HG03565 (cell line): Measurements from ENCODE around the gene DENND6B.
"Not testable (repeated sequence)": the region's sequence is repeated elsewhere in the genome, so short reads cannot be mapped to it uniquely, and the experiment has no call there.

Experiments
- ATAC-seq: cut with Tn5 transposase; IDR thresholded peaks from one replicate; pipeline ENCODE4 v1.9.1; 2021; ENCODE audit warnings: mild to moderate bottlenecking, moderate library complexity; ENCODE audit not compliant: unreplicated experiment

The DENND6B gene

DNA sequence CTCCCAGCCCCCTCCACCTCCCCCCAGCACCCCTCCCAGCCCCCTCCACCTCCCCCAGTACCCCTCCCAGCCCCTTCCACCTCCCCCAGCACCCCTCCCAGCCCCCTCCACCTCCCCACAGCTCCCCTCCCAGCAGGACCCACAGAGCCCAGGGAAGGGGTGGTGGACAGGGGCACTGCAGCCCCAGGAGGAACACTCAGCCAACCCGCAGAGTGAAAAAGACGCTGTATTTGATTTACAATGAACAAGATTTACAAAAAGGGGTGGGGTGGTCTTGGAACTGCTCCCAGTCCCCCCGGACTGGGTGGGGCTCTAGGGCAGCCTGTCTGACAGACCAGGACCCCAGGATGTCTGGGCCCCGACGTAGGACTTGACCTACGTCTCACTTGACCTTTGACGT lies 52.0 kb downstream of the DENND6B start:
- ATAC-seq: no peak

DNA sequence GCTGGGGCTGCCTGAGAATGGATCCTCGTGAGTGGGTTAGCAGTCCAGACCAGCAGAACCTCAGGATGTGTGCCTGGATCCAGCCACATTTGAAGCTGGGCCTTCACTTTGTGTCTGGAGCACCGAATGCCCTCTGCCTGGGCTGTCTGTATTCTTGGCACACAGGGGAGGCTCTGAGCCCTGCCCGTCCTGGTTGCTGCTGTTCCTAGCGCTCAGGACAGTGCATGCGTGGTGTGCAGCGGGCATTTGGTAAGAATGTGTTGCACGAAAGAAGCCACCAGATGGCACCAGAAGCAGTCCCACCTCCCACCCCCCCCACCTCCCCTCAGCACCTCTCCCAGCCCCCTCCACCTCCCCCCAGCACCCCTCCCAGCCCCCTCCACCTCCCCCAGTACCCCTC lies 52.5 kb downstream of the DENND6B start:
- ATAC-seq: no peak

DNA sequence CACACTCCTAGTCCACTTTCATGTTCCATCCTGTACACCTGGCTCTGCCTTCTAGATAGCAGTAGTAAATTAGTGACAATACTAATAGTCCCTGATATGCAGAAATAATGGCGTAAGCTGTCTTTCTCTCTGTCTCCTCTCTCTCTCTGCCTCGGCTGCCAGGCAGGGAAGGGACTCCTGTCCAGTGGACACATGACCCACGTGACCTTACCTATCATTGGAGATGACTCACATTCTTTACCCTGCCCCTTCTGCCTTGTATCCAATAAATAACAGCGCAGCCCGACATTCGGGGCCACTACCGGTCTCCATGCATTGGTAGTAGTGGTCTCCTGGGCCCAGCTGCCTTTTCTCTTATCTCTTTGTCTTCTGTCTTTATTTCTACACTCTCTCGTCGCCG lies 53.0 kb downstream of the DENND6B start:
- ATAC-seq: not testable (repeated sequence)

DNA sequence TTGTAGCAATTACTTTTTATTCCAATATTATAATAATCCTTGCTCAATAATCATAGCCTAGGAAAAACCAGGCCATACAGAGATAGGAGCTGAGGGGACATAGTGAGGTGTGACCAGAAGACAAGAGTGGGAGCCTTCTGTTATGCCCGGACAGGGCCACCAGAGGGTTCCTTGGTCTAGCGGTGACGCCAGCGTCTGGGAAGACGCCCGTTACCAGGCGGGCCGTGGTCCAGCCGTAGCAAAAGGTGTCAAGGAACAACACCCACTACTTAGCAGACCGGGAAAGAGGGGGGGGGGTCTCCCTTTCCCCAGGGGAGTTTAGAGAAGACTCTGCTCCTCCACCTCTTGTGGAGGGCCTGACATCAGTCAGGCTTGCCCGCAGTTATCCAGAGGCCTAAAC lies 53.5 kb downstream of the DENND6B start:
- not testable (repeated sequence) for ATAC-seq

DNA sequence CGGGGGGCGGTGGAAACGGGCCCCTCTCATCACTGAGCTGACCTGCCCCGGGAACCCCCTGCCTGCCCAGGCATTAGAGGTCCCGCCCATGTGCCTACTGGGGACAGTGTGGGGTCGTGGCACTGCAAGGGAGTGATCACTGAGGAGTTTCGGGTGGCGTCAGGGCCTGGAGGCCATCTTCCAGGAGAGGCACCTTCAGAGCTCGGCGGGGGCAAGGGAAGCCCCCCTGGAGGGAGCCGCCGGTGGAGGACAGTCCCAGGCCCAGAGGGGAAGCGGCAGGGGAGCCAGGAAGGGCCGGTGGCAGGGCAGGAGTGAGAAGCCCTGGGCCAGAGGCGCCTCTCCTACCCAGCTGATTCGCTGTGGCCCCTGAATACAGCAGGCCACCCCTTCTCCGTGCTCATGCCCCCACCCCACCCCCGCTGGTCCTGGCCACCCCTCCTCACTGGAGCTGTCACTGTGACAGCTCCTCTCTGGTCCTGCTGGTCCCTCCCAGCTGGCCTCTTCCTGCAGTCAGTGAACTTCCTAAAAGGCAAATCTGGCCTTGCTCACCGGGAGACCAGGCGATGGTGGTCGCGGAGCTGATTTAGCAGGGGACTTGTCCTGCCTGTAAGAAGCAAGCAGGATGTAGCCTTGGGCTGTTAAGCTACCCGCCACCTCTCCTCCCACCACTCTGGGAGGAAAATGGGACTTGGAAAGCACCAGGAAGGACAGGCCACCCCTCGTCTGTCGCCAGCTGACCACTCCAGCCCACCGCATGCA lies 54.6 kb downstream of the DENND6B start:
- no peak for ATAC-seq

DNA sequence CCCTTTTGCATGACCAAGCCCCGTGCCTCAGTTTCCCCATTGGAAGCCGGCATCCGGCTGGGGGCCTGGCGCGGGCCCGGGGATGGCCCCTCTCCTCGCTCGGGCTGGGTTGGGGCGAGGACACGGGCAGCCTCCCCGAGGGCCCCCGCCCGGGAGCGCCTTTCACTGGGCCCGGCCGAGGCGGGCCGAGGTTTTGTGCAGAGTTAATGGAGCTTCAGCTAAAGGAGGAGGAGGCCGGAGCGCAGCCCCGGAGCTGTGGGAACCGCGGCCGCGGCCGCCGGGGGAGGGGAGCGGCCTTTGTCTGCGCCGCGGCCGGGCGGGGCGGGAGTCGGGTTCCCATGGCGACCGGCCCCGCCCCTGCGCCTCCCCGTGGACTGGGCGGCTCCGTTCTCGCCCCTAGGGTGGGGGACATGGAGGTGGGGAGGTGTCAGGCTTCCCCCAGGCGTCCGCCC lies 55.3 kb downstream of the DENND6B start:
- ATAC-seq: no peak

DNA sequence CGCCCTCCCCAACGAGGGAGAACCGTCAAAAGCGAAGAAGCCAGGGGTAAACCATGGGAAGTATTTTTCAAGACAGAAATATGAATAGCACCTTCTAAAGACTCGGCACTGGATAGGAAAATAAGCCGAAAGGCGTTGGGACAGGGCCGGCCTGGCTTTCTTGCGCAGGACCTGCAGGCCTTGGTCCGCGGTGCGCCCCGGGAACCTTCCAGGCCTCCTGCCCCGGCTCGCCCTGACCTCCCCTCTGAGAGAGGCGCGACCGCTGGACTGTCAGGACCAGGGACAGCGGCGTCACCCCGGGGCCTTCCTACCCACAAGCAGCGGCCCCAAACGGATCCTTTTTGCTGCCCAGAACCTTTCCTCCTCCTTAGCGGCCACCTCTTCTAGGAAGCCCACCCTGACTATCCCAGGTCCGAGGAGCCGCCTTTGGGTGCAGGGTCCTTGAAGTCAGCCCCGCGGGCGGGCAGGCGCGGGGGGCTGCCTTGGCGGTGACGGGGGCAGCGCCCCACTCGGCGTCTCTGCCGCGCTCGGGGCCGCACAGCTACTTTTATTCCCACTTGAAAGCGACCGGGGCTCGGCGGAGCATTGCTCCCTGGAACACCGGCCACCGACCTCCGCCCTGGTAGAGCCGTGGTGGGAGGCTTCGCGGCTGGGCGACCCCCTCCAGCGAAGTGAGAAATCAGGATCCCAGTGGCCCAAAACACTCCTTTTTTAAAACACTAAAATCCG lies 56.0 kb downstream of the DENND6B start:
- ATAC-seq: no peak

DNA sequence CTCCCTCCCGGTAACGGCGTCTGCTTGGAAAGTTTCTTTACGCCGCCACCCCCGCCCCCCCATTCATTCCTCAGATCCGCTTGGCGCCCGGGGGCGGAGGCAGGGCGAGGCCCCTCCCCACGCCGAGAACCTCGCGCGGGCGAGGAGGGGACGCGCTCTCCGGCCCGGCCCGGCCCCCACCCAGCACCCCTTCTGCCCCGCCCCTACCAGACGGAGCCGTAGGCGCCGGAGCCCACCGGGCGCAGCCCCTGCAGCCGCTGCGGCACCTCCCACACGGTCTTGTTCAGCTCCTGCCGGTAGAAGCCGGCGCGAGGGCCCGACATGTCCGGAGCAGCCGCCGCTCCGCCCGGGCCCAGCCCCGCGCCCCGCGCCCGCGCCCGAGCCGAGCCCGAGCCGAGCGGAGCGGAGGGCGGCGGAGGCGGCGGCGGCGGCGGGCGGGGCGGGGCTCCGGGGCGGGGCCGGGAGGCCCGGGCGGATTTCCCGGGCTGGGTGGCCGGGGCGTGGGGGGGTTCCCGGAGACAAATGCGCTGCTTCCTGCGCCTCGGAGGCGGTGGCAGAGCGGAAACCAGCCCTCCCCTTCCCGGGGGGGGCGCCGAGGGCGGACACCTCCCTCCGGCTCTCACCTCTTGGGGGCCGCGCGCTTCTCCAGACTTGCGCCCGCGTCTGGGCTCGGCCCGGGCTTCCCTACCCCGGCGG lies 56.7 kb downstream of the DENND6B start, which contains the start of gene MAPK11:
Gene MAPK11, minus strand, starts transcription at position 411 of the 696 bp plus-strand sequence. Its CDS starts 88 bp downstream, at position 323.
- no peak for ATAC-seq

DNA sequence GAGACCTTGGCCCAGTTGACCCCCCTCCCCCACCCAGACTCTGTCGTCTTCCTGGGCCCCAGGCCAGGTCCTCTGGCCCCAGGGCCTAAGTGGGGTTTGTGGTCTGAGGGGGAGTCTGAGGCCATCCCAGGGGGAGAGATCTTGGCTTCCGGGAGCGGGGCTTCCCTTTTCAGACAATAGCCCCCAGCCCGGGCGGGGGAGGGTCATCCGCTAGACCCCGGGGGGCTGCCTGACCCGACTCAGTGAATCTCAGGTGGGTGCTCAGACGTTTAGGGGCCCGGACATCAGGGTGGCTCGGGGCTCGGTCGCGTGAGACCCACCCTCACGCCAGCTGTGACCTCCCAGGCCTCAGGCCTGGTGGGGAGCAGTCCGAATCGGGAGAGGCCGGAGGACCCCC lies 57.2 kb downstream of the DENND6B start:
- ATAC-seq: no peak

DNA sequence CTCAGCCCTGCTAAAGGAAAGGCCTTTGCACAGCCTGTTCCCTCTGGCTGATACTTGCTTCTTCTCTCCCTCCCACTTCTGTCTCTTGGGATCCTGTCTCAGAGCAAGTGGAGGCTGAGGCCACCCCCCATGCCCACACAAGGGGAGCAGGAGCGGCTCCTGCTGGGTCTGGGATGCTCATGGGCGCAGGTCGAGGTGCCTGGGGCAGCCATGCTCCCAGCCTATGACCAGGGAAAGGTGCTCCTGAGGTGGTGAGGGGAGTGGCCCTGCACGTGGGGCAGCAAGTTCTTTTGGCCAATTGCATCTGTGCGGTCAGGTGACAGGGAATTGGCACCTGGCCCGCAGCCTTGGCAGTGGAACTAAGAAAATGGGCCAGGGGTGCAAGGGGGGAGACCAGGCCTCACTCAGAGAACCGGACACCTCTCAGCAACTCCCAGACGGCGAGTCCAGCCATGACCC lies 58.1 kb downstream of the DENND6B start:
- ATAC-seq: no peak

DNA sequence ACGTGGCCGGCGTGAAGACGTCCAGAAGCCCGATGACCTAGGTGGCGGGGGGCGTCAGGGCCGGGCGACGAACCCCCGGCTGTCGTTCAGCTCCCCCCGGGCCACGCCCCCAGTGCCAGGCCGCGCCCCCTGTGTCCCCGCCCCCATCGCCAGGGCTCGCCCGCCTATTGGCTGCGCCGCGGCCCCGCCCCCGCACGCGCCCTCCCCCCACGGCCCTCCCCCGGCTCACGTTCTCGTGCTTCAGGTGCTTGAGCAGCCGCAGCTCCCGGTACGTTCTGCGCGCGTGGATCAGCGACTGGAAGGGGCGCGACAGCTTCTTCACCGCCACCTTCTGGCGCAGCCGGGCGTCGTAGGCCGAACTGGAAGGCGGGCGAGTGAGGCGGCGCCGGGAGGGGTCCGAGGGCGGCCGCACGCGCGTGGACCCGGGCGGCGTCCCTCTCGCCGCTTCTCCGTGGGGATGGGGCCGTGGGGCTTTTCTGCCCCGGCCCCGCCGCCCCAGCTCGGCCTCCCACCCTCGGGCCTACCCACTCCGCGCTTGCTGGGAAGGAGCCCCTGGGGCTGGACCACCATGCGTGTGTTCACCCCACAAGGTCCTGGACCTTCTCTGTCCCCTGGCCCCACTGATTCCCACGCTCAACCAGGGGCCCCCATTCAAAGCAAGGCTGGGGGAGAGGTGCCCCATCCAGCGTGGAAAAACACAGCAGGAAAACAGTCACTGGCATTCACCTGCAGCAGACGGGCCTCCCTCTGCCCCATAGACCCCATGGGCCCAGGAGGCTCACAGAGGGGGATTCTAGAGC lies 59.0 kb downstream of the DENND6B start:
- ATAC-seq: no peak

DNA sequence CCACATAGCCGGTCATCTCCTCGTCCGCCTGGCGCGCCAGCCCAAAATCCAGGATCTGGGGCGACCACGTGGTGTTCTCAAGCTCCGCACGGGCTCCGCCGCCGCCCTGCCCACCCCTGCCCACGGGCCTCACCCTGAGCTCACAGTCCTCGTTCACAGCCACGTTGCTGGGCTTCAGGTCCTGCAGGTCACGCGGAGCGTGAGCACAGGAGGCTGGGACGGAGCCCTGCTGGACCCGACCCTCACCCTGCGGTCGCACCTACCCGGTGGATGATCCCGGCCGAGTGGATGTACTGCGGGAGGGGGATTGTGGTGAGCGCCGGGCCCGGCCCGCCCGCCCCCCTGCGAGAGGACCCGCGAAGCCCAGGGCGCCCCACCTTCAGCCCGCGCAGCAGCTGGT lies 59.8 kb downstream of the DENND6B start:
- no peak for ATAC-seq

DNA sequence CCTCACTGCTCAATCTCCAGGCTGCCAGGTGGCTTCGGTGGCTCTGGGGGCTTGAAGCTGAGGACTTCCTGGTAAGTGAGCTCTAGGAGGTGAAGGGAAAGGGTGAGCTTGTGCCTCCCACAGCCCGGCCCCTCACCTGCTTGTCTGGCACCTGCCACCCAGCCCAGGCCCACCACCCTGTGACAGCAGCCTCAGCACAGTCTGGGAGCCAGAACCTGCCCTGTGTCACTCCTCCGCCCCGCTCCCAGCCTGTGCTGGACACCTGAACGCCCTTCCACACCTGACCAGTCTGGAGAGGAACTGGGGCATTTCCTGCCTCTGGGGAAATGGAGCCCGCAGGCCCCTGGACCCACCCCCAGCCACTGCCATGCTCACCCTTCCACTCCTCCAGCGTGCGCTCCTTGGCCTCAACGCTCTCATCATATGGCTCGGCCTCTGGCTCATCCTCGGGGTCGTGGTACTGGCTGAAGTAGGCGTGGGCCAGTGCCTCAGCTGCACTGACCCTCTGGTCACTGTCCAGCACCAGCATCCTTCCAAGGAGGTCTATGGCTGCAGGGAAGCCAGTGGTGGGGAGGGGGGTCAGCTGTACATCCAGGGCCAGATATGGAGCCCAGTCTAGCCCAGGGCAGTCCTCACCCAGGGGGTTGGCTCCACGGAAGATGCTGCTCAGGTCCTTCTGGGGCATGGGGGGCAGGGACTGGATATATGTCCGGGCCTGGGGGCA lies 61.7 kb downstream of the DENND6B start:
- no peak for ATAC-seq

DNA sequence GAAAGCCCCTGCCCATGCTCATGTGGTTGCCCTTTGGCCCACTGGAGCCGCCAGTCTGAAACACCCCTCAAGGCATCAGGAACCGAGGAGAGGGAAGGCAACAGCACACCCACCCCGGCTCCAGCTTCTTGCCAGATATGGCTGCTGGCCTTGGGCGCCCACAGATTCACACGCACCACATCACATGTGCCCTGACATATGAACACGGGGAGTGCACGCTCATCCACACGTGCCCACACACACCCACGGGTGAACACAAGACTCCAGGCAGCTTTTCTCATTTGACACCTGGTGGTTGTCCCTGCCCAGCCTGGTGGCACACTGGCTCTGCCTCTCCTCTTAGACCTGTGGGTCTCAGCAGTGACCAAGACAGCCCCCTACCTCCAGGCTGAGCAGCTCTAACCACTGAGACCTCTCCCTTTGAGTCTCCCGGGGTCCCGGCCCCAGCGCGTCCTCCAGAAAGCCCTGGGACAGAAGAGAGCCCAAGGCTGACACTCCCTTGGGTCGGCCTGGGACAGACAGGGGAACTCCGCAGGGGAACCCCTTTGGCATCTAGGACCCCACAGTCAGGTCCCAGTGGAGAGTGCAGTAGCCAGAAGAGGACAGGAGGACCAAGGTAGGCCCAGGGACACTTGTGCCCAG lies 62.6 kb downstream of the DENND6B start:
- no peak for ATAC-seq

DNA sequence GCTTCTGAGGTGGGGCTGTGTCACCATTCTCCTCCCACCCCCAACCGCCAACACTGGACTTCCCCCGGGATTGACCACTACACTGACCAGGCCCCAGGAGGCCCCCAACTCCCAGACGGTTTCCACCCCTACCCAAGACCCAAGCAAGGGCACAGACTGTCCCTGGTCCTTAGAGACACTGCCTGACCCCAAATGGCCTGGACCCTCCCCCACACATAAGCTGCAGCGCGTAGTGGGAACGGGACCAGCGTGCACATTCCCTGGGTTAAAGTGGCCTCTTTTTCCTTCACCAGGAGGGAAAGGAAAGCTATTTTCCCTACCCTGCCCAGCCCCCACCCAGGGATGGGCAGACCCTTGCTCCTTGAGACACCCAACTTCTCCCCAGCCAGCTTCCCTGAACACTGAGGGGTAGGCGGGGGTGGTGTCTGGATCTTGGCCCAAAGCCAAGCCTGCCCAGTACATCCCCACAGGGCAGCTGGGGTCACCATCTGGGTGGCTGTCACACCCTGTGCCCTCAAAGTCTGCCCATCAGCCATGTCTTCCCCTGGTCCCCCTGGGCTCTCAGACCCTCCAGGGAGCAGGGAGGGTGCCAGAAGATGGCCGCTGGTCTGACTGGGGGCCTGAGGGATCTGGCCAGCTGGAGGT lies 63.7 kb downstream of the DENND6B start:
- no peak for ATAC-seq

DNA sequence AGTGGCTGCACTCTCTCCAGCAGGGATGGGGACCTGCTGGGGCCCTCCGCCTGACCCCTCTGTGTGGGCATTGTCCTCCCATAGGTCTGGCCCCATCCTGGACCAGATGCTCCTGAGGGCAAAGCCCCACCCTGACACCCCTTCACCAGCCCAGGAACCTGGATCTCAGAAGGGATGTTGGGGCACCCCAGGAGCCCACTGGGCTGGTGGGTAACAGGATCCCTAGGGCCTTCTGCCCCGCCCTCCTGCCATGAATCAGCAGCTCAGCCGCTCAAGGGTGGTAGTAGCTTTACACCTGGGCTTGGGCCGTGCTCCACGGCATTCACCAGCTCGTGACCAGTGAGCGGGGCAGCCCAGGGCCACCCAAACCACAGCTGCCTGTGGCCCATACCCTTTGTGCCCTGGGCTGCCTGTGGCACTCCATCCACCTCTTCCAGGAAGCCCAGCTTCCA lies 64.3 kb downstream of the DENND6B start:
- ATAC-seq: no peak

DNA sequence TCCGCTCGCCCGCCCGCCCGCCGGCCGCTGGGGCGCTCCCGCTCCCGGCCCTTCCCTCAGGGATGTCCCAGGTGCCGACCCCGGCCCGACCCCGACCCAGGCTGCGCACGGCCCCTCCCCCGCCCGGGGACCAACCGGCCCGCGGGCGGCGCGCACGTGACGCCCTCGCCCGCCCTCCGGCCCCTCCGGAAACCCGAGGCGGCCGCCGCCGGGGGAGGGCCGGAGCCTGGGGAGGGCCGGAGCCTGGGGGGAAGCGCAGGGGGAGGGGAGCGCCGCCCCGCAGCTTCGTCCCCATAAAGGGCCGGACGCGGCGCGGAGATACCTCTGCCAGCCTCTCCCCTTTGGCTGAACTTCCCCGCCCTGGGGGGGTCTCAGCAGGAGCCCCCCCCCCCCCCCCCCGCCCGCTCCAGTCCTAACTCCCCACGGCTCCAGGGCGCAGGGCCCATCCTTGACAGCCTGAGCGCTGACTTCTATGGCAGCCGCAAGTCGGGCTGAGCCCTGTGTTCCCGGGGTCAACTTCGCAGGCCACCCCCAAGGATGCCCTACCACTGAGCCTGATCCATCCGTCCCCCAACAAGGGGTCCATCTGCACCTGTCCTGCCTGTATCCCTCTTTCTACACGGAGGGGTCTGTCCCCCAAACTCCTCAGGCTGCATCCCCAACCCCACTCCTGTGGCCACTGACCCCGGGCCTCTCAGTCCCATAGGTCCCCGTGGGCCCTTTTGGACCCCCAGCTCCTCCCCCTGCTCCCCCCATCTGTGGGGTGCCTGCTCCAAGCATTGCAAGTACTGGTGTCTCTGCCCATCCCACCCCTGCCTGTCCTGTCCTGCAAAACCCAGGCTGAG lies 65.0 kb downstream of the DENND6B start, which contains the start of gene MAPK12:
Gene MAPK12, minus strand, starts transcription at position 69 of the 845 bp plus-strand sequence. CDS start 174 bp downstream, outside the sequence.
- ATAC-seq: no peak
